Measurements from ENCODE around the gene ITCH.

Gene ITCH

DNA sequence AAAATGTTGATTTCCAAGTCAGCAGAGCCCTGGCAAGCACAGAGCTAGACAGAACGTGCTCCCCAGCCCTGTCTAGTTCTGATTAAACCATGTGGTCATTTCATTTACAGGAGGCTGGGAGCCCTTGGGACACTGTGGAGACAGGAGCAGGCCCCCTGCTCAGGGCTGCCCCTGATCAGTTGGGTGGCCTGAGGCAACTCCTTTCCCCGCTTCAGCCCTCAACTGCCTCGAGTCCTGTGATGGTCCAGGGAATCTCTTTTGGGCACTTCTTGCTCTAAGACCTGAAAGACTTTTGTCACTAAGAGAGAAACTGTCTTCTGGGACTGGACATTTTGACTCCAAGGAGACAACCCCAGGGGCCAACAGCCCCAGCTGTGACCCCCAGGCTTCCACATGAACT, 166.7 kb downstream of the ITCH start:
- no peak for DNase-seq (ENCODE audit: insufficient read length, low spot score)
- FAIRE-seq = no peak

GRCh38 chr20:34530342-34530741, 167.3 kb downstream of the ITCH start:
- DNase-seq (ENCODE audit: insufficient read length, low spot score) = no peak
- TF ChIP-seq POLR2AphosphoS5 (IDR thresholded peaks at IDR 0.05; ENCODE audit: low read depth, low read length) (no peak), POU2F2 (IDR thresholded peaks at IDR 0.05; ENCODE audit: low read depth, low read length) (no peak), PAX5 (IDR thresholded peaks at IDR 0.05; ENCODE audit: insufficient read depth, low read length, severe bottlenecking) (no peak), SPI1 (IDR thresholded peaks at IDR 0.05; ENCODE audit: low read depth, low read length) (no peak), TAF1 (IDR thresholded peaks at IDR 0.05; ENCODE audit: low read depth, low read length) (no peak), POLR2A (IDR thresholded peaks at IDR 0.05; ENCODE audit: low read depth, low read length) (no peak)
- FAIRE-seq = no peak

More for the DNA sequence above, 166.7 kb downstream of the ITCH start:
- no peak for TF ChIP-seq POLR2A (IDR thresholded peaks at IDR 0.05; ENCODE audit: low read depth, low read length)
- no peak for TF ChIP-seq POU2F2 (IDR thresholded peaks at IDR 0.05; ENCODE audit: low read depth, low read length)
- TF ChIP-seq SPI1 (IDR thresholded peaks at IDR 0.05; ENCODE audit: low read depth, low read length) = no peak
- TF ChIP-seq TAF1 (IDR thresholded peaks at IDR 0.05; ENCODE audit: low read depth, low read length) = no peak
- TF ChIP-seq POLR2AphosphoS5 (IDR thresholded peaks at IDR 0.05; ENCODE audit: low read depth, low read length) = no peak
- no peak for TF ChIP-seq PAX5 (IDR thresholded peaks at IDR 0.05; ENCODE audit: insufficient read depth, low read length, severe bottlenecking)

GRCh38 chr20:34531608-34532265, 168.7 kb downstream of the ITCH start:
- TF ChIP-seq POLR2A (IDR thresholded peaks at IDR 0.05; ENCODE audit: low read depth, low read length) (no peak), TAF1 (IDR thresholded peaks at IDR 0.05; ENCODE audit: low read depth, low read length) (no peak), PAX5 (IDR thresholded peaks at IDR 0.05; ENCODE audit: insufficient read depth, low read length, severe bottlenecking) (no peak), POLR2AphosphoS5 (IDR thresholded peaks at IDR 0.05; ENCODE audit: low read depth, low read length) (no peak), SPI1 (IDR thresholded peaks at IDR 0.05; ENCODE audit: low read depth, low read length) (no peak), POU2F2 (IDR thresholded peaks at IDR 0.05; ENCODE audit: low read depth, low read length) (no peak)
- DNase-seq (ENCODE audit: insufficient read length, low spot score) (no peak), FAIRE-seq (no peak)

- FAIRE-seq (no peak), DNase-seq (ENCODE audit: insufficient read length, low spot score) (no peak)
- no peak for TF ChIP-seq SPI1 (IDR thresholded peaks at IDR 0.05; ENCODE audit: low read depth, low read length)
- no peak for TF ChIP-seq POLR2A (IDR thresholded peaks at IDR 0.05; ENCODE audit: low read depth, low read length)
- no peak for TF ChIP-seq POU2F2 (IDR thresholded peaks at IDR 0.05; ENCODE audit: low read depth, low read length)
- TF ChIP-seq PAX5 (IDR thresholded peaks at IDR 0.05; ENCODE audit: insufficient read depth, low read length, severe bottlenecking) = no peak
- TF ChIP-seq TAF1 (IDR thresholded peaks at IDR 0.05; ENCODE audit: low read depth, low read length) = no peak
- no peak for TF ChIP-seq POLR2AphosphoS5 (IDR thresholded peaks at IDR 0.05; ENCODE audit: low read depth, low read length)
Measured at GRCh38 chr20:34532320-34532719, 169.2 kb downstream of the ITCH start.

DNA sequence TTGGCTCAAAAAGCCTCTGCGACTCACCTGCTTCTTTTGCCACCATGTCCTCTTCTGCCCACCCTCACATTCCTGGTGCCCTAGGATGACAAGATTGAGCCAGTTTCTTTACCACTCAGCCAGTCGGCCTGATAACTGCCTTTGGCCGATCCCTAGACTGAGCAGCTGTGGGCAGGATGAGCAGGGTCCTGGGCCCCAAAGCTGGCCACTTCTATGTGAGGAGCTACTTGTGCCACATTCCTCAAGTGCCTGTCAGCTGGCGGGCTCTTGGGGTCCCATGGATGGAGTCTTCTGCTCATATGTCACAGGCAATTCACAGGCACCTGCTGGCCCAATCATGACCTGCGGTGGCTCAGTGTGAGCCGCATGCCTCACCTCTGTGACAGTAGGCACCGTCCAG, 169.7 kb downstream of the ITCH start:
- FAIRE-seq (no peak), DNase-seq (ENCODE audit: insufficient read length, low spot score) (no peak)
- TF ChIP-seq POLR2A (IDR thresholded peaks at IDR 0.05; ENCODE audit: low read depth, low read length) (no peak), TAF1 (IDR thresholded peaks at IDR 0.05; ENCODE audit: low read depth, low read length) (no peak), POU2F2 (IDR thresholded peaks at IDR 0.05; ENCODE audit: low read depth, low read length) (no peak), POLR2AphosphoS5 (IDR thresholded peaks at IDR 0.05; ENCODE audit: low read depth, low read length) (no peak), PAX5 (IDR thresholded peaks at IDR 0.05; ENCODE audit: insufficient read depth, low read length, severe bottlenecking) (no peak), SPI1 (IDR thresholded peaks at IDR 0.05; ENCODE audit: low read depth, low read length) (no peak)

DNA sequence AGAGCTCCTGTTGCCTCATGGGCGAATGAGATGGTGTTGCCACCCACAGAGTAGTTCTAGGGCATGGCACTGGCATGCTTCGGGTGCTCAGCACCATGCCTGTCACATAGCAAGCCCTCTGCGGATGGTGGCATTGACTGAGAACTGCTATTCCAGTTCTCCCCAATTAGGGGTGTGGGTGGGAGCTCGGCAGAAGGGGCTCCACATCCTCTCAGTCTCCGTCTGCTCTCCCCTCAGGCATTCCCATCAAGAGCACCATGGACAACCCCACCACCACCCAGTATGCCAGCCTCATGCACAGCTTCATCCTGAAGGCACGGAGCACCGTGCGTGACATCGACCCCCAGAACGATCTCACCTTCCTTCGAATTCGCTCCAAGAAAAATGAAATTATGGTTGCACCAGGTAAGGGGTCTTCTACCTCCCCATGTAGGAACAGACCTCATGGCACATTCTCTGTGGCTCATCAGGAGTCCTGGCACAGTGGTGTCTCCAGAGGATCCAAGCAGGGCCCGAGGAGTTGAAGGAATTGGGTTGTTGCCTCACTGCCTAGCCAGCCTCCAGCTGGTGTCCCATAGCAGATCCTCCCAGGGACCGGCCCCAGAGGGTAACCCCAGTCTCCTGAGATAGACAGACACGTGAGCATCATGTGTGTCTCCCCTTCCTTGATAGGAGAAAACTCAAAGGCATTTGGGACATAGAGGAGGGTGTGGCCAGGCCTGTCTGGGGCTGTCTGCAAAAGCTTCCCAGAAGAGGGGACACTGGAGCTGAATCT, 171.5 kb downstream of the ITCH start:
- FAIRE-seq = no peak
- TF ChIP-seq POU2F2 (IDR thresholded peaks at IDR 0.05; ENCODE audit: low read depth, low read length) = no peak
- 0 out of 2 replicates have a peak, but pooled peaks have one; percentile 13 for TF ChIP-seq POLR2AphosphoS5 (IDR thresholded peaks at IDR 0.05; ENCODE audit: low read depth, low read length)
- DNase-seq (ENCODE audit: insufficient read length, low spot score) = no peak

DNA sequence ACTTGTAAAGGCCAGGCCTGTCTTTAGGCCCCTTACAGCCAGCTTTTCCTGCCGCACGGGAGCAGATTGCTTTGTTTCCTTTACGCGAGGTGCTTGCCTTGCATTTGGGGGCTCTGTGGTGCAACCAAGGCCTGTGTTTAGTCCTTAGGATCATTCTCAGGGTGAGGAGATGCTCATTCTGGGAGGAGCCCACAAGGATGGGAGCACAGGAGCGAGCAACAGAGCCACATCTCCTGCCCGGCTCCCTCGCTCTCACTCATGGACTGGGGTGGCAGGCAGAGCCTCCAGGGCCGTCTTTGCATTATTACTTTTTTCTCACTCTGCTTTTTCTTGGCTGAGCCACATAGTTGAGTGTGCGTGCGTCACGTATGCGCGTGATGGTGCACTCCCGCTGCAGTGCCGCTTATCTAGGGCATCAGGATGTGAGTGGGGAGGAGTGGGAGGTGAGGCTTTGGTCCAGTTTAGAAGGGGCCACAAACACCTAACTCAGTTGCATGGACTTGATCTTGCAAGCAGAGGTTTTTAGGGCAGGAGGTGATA, 172.3 kb downstream of the ITCH start:
- FAIRE-seq = no peak
- DNase-seq (ENCODE audit: insufficient read length, low spot score) = no peak
- TF ChIP-seq POLR2A (IDR thresholded peaks at IDR 0.05; ENCODE audit: low read depth, low read length) = no peak
- TF ChIP-seq POLR2AphosphoS5 (IDR thresholded peaks at IDR 0.05; ENCODE audit: low read depth, low read length) = no peak
- TF ChIP-seq PAX5 (IDR thresholded peaks at IDR 0.05; ENCODE audit: insufficient read depth, low read length, severe bottlenecking) = no peak
- TF ChIP-seq TAF1 (IDR thresholded peaks at IDR 0.05; ENCODE audit: low read depth, low read length) = no peak
- no peak for TF ChIP-seq SPI1 (IDR thresholded peaks at IDR 0.05; ENCODE audit: low read depth, low read length)

DNA sequence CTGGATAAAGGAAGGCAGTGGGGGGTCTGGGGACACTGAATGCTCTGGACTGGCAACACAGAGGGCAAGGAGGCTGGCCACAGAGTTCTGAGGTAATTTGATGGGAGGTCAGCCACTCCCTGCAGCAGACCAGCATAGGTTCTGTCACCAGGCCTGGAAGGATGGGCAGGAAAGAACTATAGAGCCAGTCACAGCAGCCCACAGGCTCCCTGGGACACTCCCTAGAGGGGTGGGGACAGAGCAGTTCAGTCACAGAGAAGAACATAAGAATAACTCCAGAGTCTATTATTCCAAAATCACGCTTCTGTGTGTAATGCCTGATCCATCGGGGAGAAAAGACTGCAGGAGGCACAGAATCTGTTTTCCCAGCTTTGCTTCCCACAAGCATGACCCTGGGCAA, 172.8 kb downstream of the ITCH start:
- no peak for FAIRE-seq
- no peak for DNase-seq (ENCODE audit: insufficient read length, low spot score)
- TF ChIP-seq TAF1 (IDR thresholded peaks at IDR 0.05; ENCODE audit: low read depth, low read length) = no peak
- TF ChIP-seq POU2F2 (IDR thresholded peaks at IDR 0.05; ENCODE audit: low read depth, low read length) = no peak
- TF ChIP-seq SPI1 (IDR thresholded peaks at IDR 0.05; ENCODE audit: low read depth, low read length) = no peak
- TF ChIP-seq POLR2A (IDR thresholded peaks at IDR 0.05; ENCODE audit: low read depth, low read length) = no peak
- no peak for TF ChIP-seq POLR2AphosphoS5 (IDR thresholded peaks at IDR 0.05; ENCODE audit: low read depth, low read length)
- TF ChIP-seq PAX5 (IDR thresholded peaks at IDR 0.05; ENCODE audit: insufficient read depth, low read length, severe bottlenecking) = no peak

DNA sequence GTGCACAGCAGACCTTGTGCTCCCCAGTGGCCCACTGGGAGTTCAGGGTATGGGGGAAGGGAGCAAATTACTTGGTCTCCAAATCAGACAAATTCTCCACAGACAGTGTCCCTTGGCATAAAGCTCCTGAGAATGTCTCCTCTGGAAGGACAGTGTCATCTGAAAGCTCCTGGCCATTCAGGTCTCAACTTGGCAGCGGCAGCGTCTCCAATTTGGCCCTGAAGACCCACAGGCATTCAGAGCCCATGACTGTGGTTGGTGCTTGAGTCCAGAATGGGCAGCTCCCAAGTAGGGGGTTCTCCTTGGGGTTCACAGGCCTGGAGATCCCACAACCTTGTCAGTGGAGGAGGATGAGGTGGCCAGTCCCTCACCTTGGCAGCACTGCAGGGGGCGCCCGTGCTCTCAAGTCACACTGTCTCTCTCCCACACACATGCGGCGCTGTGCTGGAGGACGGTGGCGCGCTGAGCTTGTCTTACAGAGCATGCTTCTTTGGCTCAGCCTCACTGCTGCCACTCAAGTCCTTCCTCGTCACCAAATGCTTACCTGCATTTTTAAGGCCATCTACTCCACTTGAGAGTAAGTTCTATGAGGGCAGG, 173.8 kb downstream of the ITCH start:
- FAIRE-seq = no peak
- no peak for TF ChIP-seq SPI1 (IDR thresholded peaks at IDR 0.05; ENCODE audit: low read depth, low read length)
- TF ChIP-seq TAF1 (IDR thresholded peaks at IDR 0.05; ENCODE audit: low read depth, low read length) = no peak
- no peak for TF ChIP-seq POU2F2 (IDR thresholded peaks at IDR 0.05; ENCODE audit: low read depth, low read length)
- no peak for TF ChIP-seq POLR2AphosphoS5 (IDR thresholded peaks at IDR 0.05; ENCODE audit: low read depth, low read length)
- TF ChIP-seq POLR2A (IDR thresholded peaks at IDR 0.05; ENCODE audit: low read depth, low read length) = no peak
- no peak for TF ChIP-seq PAX5 (IDR thresholded peaks at IDR 0.05; ENCODE audit: insufficient read depth, low read length, severe bottlenecking)
- DNase-seq (ENCODE audit: insufficient read length, low spot score) = no peak

Data from GM12891 (cell line).